ENCODE results near the gene GGACT.

The GGACT gene

DNA sequence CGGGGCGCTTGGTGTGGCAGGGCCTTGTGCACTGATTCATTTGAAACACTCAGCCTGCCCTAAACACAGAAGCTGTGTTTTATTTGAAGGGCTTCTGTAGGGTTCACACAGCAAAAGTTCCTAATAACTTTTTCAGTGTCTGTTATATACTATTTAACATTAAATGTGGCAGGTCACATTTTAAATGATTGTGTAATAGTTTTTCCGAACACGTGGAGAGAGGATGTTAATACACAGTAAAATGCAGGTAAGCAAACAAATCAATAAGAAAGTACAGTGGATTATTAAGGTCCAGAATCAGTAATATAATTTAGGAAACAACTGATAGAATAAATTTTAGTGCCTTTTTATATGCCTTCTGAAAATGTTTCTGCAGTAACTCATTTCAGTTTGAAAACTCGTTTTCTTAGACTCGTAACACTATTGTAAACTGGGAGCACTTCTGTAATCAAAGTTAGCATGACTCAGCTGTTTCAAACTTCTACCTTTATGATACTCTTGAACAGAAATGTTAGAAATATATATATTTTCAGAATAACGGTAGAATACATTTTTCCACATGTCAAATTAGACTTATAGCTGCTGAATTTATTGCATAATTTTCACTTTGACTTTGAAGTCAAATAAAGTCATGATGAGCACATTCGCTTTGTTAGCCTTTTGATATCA is 70.1 kb downstream of the GGACT start:
- intact Hi-C loops (cut with DNase I) = loop anchor here (10.0 kb wide), 1 partner anchor 284 kb away; no protein-coding TSS in a partner anchor
- DNase-seq = no peak

DNA sequence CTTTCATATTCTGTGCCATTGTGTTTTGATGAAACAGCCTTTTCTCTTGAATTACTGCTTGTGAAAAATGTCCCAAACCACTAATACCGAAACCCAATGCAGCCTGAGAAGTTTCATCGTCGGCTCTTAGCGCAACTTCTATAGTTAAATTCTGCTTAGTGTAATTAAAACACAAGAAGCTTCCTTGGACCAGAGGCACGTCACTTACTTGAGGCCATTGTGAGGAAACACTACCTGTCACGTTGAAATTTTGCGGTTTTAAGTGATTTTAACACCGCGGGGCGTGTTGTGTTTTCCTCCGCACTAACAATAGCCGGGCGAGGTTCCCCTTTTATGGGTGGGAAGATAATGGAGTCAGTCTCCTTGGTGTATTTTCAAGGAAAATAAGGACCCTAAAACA is 70.9 kb downstream of the GGACT start:
- intact Hi-C loops (cut with DNase I) = loop anchor here (10.0 kb wide), 1 partner anchor 283 kb away; no protein-coding TSS in a partner anchor
- no peak for DNase-seq

DNA sequence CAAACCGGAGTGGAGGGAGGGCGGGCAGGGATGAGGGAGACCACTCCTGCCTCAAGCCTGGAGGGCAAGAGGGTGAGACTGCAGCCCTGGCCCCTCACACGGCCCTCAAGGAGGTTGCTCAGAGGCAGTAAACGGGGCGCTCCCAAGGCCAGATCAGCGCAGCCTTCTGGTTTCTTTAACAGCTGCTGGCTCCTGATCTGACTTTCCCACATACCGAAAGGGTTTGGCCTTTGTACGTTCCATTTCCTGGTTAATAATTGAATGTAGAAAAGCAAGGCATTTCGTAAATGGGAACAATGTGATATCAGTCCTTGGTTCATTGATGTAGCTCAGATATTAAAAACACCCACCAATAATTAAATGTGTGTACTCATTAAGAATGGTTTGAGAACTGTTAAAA is 71.5 kb downstream of the GGACT start:
- no peak for DNase-seq
- intact Hi-C loops (cut with DNase I) = loop anchor here (10.0 kb wide), 1 partner anchor 282 kb away; no protein-coding TSS in a partner anchor

DNA sequence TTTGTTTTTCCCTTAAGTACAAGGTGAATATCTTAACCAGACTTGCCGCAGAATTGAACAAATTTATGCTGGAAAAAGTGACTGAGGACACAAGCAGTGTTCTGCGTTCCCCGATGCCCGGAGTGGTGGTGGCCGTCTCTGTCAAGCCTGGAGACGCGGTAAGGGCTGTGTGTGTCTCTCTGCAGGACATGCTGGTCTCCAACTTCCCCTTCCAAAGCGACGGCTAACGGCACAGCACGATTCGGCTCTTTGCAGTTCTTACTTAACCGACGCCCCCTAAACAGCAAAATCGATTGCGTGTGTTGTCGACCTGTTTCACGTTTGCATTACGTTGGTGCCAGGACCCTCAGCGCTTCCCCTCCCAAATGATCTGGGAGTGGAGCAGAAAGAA is 73.2 kb downstream of the GGACT start:
- intact Hi-C loops (cut with DNase I) = loop anchor here (1.0 to 10.0 kb wide), 2 partner anchors 281 to 599 kb away; no protein-coding TSS in a partner anchor
- no peak for DNase-seq

DNA sequence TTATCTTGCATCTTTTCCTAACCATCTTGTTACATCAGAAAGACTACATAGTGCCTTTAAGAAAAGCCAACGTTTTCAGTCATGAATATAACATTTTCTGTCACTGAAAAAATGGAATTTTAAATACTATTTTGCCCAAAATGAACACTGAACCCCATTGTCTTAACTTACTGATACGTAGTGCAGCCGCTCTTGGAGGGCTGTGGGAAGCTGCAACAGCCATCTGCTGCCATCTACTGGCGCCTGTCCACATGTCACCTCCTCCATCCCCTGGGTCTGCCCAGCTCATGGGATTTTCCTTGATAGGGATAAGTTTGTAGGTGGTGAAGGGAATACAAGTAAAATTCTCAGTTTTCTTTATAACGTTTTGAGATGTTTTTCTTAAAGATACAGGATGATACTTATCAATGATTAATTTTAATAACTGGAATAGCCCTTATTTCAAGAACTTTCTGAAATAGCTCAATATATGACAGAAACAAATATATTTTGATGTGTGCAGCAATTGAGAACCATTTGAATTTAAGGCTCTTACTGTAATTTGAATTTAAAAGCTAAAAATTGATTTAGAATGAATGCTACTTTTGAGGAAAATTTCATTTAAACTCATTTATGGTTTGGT is 73.7 kb downstream of the GGACT start:
- DNase-seq = peak; percentile 66 to 97 (median 88)
- intact Hi-C loops (cut with DNase I) = loop anchor here (1.0 to 10.0 kb wide), 2 partner anchors 280 to 599 kb away; no protein-coding TSS in a partner anchor

DNA sequence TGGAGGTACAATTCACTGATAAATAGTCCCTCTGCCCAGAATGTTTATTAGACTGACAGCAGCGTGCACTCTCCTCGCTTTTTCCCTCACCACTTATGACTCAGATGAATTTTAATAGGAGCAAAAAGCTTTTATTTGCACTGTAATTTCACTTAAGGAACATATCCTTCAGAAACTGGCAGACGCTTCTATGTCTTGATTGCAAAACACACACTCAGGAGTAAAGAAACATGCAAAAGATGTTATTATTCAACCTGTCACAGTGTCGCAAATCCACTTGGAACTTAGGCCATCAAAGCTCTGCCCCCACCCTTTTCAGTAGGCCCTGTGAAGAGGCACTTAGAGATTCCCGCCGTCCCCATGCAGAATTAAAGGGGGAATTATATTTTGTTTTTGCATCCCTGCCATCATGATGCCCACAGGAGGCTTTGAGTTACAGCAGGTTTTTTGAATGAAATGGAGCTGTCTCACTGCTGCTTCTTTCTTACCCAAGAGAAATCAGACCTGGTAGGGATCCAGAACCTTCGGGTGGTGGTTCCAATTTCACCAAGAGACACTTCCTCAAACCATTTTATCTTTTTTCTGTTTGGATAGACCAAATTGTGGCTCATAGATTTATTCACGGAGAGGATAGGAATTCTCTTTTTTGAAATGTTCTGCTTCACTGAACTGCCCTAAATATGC is 74.5 kb downstream of the GGACT start:
- intact Hi-C loops (cut with DNase I) = loop anchor here (10.0 kb wide), 1 partner anchor 279 kb away; no protein-coding TSS in a partner anchor
- no peak for DNase-seq

DNA sequence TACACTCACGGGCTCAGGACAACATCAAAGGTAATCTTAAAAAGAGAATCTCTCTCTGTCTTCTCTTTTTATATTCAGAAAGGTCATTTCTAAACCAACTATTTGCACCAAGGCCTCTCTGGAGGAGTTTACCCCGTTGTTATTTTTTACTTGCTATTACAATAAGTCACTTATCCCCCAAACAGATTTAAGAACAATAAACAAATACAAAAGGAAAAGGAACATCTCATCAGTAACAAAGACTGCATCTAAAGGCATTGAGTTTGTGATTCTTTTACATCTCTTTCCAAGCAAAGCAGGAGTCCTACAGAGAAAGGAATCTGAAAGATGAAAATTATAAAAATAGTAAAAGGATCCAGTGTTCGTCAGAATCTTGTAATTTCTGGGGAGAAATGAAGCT is 75.4 kb downstream of the GGACT start:
- DNase-seq = peak in 1 of 10 donors; percentile 1
- intact Hi-C loops (cut with DNase I) = loop anchor here (10.0 kb wide), 1 partner anchor 278 kb away; no protein-coding TSS in a partner anchor

DNA sequence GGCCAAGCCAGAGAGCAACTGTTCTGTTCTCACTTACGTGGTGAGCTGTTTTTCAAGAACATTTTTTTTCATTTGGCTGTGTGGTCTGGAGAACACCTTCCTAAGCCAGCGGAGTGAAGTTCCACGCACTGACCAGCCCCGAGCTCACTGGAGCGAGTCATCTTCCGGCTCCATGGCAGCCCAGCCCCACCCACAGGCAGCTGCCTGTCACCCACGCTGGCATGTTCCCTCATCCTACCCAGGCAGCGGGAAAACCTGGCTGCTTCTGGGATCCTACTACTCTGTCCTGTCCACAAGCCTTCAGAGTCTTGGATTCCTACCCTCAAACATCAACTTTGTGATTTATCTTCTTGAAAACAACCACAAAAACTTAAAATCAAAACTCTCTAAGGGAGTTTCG is 76.2 kb downstream of the GGACT start:
- intact Hi-C loops (cut with DNase I) = loop anchor here (10.0 kb wide), 1 partner anchor 278 kb away; no protein-coding TSS in a partner anchor
- peak in 3 of 10 donors; percentile 74 to 88 (median 83) for DNase-seq

DNA sequence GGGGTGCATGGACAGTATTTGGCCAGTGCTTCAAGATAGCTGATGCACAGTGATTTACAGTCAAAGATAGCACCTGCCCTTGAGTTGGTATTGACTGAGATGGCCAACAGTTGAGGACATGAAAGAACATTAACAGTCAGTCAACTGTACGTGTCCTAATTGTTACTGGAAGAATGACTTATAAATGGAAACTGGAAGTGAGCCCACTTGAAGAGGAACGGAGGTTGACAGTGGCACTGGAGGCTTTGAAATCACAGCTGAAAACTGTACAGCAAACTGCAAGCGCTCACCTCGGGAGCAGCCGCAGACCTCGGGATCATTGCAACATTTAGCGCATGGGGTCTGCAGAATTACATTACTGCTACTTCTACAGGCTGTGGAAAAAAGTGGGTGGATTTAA is 77.1 kb downstream of the GGACT start:
- DNase-seq = peak in 1 of 10 donors; percentile 9
- intact Hi-C loops (cut with DNase I) = loop anchor here (10.0 kb wide), 1 partner anchor 277 kb away; no protein-coding TSS in a partner anchor

DNA sequence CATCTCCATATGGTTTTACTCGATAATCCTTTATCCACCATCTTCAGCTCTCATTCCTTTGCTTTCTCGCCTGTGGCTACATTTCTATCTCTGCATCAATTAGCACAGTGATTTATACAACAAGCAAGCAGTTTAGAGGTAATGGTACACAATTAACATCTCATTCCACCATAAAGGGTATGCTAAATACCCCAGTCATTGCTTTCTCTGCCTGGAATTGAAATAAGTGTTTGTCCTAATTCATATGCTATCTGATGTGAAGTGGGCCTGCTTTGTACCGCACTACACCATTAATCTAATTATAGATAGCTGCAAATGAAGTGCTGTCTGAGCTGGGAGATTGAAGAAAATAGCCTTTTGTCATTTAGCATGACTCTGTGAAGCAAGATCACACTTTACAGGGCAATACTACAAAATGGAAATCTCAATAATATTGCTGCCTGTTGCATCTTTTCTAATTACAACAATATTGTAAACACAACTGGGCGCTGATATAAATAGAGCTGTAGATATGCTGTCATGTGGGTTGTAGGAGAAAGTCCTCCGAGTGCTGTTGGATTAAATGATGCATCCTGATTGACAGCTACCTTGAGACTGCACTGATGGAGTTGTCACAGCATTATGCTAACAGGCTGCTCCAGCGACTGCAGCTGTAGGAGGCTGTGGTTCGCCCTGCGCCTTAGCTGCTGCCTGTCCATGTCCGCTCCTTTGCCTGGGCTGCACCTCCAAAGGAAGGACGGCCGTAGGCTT is 78.2 kb downstream of the GGACT start:
- DNase-seq = no peak
- intact Hi-C loops (cut with DNase I) = loop anchor here (10.0 kb wide), 1 partner anchor 276 kb away; no protein-coding TSS in a partner anchor

DNA sequence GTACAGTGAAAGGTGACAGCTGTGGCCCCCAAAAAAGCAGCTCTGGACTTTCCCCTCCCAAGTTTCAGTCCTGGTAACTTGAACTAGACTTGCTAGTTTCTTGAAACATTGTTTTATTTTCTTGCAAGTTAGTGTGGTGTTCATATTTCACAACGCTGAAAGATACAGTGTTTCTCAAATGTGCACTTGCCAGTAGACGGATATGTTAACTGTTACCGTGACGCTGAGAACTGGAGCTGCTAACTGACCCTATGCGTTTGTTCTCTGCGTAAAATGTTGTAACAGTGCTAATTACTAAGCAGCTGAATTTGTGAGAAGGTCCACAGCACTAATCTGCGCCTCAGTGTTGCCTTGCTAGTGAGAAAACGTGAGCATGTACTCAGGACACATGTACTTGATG is 79.6 kb downstream of the GGACT start:
- no peak for DNase-seq
- intact Hi-C loops (cut with DNase I) = no loop called here

DNA sequence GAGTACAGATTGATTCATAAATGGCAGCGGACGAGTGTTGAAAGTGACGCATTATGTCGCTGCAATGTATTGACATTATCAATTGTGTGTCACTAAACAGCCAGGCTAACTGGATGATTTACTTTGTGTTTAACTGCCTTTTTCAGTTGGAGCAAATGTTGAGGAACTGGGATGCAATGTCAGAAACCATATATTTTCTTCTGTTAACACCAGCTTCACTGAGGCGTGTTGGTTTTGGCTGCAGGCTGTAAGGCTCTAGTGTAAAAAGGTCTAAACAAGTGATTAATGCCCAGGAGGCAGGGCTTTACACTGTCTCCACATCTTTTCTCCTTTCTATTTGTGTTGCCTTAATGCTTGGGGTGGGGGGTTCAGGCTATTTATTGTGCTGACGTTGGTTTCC is 80.1 kb downstream of the GGACT start:
- intact Hi-C loops (cut with DNase I) = no loop called here
- no peak for DNase-seq

DNA sequence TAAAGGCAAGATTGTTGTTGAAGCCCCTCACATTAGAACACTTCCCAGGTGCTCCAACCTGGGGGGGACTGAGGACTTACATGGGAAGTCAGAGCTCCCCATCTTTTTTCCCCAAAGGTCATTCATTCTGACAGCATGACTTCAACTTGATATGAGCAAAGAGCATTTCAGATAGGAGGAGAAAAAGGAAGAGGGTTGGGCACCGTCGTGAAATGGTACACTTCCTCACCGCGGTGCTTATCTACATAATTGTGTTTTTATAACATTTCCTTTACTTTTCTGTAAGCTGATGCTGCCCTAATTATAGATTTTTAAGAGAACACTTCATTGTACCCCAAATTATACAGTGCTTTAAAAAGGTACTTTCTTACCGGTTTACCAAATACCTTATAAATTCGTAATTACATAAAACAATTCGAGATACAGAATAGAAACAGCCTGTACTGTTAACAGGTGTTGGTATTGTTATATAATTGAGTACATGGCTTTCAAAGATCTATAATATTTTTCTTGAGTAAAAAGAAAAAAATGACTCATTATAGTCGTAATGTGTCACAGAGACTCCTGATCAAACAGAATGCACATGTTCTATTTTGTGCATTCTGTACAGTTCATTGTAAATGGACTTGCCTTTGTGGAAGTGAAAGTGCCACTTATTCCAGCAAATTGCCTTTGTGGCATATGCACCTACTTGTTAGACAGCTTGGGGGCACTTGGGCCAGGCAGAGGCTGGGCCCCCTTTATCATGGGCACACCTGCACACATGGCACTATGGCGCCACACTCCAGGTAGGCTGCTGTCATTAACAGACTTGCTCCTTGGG is 81.8 kb downstream of the GGACT start:
- intact Hi-C loops (cut with DNase I) = no loop called here
- DNase-seq = no peak

DNA sequence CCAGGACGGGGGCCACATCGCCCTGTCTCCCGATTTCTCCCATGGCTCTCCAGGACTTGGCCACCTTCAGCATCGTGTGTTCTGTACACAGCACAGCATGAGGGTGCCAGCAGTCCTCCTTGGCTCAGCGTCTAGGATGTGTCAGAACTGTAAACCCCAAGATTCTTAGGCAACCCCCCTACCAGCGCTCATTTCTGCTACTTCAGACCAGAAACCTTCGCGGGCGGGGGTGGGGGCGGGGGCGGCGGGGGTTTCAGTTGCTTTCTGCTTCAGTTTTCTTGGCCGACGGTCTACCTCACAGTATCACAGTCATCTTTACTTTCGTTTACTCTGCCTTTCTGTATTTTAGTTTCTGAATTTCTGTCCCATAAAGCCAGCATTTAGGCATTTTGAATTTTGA is 82.4 kb downstream of the GGACT start:
- no peak for DNase-seq
- intact Hi-C loops (cut with DNase I) = no loop called here

DNA sequence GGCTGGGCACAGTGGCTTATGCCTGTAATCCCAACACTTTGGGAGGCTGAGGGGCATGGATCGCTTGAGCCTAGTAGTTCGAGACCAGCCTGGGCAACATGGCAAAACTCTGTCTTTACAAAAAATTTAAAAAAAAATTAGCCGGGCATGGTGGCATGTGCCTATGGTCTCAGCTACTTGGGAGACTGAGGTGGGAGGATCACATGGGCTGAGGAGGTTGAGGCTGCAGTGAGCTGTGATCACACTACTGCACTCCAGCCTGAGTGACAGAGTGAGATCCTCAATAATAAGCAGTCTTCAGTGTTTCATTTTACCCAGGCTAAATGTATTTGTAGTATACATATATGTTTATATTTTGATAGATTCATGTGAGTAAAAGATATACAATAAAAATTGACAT is 85.0 kb downstream of the GGACT start:
- DNase-seq = no peak
- intact Hi-C loops (cut with DNase I) = no loop called here

DNA sequence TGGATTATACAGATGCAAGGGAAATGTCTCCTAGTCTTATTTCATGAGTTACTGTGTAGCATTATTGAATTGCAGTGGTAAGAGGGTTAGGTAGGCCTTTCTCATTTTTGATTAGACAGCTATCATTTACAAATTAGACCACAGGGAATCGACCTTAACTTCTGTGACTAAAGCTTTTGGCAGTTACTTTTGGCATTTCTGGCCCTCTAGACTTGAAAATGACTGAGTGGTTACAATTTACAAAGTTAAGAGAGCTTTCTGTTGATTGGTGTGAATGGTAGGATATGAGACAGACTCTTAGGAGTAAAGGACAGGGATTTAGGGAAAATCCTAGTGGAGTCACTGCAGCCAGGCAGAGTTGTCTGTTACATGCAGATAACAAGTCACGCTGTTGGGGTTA is 86.1 kb downstream of the GGACT start:
- intact Hi-C loops (cut with DNase I) = no loop called here
- no peak for DNase-seq

DNA sequence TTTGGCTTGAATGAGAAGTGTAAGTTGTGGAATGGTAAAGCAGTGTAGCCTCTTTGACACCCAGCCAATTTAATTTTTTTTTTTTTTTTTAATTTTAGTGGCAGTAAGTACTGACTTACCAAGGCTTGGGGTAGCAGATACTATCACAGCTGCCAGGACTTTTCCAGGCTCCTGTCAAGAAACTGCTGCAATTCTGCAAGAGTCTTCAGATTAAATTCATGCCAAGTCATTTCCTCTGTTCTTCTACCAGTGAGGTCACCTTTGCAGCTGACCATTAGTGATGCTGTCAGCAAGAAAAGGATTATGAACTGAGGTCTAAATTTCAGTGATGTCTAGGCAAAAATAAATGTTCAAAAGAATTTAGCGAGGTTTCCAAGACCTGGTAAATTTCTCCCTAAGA is 91.2 kb downstream of the GGACT start:
- intact Hi-C loops (cut with DNase I) = no loop called here
- no peak for DNase-seq

DNA sequence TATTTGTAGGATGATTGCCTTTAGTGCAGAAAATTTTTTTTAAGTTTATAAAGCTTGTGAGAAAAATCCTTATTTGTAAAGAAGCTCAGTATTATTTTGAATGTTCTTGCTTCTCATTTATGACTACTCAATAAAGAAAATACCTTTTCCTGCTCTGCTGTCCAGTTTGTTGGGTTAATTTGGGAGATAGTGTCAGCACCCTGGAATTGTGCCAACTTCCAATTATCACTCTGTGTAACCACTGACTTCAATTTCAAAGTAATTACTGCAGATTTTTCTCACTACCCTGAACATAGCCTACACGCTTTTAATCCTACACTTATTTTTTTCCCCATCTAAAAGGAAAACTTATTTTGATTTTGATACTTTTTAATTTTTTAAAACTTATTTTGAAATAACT is 93.1 kb downstream of the GGACT start:
- intact Hi-C loops (cut with DNase I) = no loop called here
- DNase-seq = no peak

DNA sequence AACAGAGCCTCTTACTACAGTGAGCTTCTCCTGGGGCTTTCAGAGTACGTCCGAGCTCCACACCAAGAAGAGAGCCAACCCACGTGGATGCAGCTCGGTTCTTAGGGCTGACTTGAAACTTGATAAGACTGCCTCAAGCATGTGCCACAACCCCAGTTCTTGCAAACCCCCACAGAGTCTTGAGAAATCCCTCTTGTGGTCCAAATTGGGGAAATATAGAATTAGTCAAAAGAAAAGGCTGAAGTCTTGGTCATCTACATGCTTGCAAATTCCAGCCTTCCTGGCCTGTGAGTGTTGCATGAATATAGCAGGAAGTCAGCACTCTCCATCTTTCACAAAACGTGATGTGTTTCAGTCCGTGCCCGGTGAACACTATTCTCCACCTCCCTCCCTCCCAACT is 95.2 kb downstream of the GGACT start:
- no peak for DNase-seq
- intact Hi-C loops (cut with DNase I) = no loop called here

All from posterior cingulate gyrus (tissue), 11 donors.